ENCODE results near the gene DUSP10.

DUSP10 gene

GRCh38 chr1:221711656-221712055 is 30.2 kb downstream of the DUSP10 start:
- no peak for DNase-seq

DNA sequence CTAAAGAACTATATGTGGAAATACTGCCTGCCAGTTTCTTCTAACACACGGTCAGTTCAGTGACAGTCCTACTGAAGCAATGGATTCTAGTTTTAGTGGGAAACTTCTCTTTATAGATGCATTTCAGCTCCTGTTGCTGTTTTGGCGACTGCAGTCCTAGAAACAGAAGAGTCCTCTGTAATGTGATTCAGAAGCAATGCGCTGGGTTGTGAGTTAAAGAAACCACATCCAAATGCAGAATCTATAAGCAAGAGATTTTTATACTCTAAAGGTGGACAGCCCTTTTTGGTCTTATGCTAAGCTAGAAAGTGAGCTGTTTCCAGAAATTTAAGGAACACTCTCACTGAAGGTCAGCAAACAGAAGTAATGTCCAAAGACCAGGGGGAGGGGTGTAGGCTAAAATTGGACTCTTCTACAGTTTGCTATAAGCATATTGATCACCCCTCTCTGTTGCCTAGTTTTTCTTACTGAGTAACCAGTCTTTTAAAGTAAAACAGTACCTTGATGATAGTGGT is 30.8 kb downstream of the DUSP10 start:
- no peak for DNase-seq

- no peak for DNase-seq
These were observed 32.0 kb downstream of the DUSP10 start for GRCh38 chr1:221709854-221710253.

DNA sequence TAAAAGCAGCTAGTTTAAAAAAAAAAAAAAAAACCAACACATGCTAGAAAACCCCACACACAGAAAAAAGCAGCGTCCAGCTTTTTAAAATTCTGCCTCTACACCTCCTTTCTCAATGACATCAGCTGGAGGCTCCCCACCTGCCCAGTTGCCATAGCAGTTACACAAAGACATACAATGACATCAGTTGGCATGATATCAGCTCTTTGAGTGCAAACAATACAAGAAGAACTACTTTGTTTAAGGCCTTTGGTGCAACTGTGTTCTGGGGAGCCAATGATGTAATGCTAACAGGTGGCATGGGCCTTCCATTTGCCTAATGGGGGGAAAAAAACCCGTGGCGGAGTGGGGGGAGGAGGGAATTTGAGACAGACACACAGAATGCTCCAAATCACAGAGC is 32.9 kb downstream of the DUSP10 start:
- peak; percentile 69 for DNase-seq

DNA sequence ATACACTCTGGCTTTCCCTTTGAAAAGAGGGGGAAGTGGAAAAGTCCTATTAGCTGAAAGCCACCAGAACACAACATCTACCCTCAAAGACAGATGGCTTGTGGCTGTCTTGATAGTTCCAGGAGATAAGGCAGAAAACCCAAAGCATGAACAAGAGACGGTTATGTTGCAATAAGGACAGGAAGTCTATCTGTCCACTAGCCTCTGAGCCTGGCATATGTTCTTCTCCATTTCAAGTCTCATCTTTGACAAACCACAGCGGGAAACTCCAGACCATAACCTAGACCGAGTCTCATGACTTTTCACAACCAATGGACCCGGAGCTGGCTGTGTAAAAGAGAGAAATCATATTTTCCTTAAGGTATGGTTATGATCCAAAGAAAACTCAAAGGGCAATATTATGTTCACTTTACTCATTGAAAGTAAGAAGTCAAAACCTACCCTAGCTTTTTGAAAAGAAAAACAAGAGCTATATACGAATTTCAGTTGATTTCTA is 33.8 kb downstream of the DUSP10 start:
- DNase-seq, result peak; percentile 98

- DNase-seq, result no peak
These were observed 34.9 kb downstream of the DUSP10 start for GRCh38 chr1:221706876-221707582.

GRCh38 chr1:221706191-221706590 is 35.7 kb downstream of the DUSP10 start:
- no peak for DNase-seq

- peak; percentile 91 for DNase-seq
These were observed 37.6 kb downstream of the DUSP10 start for GRCh38 chr1:221704306-221704705.

- no peak for DNase-seq
These were observed 40.2 kb downstream of the DUSP10 start for GRCh38 chr1:221701570-221702186.

DNA sequence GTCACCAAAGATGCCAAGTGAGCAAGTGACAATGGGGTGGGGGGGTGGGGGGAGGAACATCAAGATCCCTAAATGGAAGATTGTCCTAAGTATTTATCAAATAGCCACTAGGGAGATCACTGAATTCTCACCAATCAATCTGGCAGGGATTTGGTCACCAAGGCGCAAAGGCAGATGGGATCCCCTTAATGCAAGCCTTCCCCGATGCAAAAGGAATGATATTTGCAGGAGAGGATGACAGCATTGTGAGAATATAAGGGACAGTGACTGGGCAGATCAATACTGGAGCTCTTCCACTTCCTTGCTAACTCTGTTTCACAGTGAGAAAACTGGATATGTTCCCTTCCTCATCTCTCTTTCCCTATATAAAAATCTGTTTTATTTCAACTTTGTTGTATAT is 40.9 kb downstream of the DUSP10 start:
- DNase-seq, result no peak

DNA sequence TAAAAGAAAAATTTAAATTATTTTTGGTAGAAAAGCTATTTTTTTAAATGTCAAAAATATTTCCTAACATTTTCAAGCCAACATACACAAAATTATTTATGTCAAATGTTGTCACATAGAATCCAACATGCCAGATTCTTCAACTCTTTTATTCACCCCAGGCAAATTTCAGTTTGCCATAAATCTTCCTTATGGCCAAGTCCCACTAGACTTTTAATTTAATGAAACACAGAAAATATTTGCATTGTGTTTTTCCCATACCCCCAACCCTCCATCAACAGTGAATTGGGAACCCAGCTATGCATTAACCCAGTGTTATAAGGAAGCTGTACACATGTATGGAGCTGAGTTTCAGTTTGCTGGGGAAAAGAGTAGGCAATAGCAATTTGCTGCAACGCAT is 41.4 kb downstream of the DUSP10 start:
- DNase-seq, result no peak

DNA sequence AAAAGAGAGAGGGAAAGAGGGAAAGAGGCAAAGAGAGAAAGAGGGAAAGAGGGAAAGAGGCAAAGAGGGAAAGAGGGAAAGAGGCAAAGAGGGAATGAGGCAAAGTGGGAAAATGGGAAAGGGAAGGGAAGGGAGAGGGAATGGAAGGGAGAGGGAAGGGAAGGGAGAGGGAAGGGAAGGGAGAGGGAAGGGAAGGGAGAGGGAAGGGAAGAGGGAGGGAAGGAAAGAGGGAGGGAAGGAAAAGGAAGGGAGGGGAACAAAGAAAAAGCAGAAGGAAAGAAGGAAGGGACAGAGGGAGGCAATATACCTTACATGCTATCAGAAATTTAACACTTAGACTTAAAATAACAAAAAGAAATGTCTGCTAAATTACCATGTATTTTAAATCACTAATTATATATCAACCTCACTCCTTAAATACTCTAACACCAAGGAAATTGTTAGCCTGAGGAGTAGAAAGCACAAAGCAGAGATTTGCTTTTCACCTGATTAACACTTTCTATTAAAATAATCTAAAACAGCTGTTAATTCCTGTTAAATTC is 41.8 kb downstream of the DUSP10 start:
- no peak for DNase-seq

DNA sequence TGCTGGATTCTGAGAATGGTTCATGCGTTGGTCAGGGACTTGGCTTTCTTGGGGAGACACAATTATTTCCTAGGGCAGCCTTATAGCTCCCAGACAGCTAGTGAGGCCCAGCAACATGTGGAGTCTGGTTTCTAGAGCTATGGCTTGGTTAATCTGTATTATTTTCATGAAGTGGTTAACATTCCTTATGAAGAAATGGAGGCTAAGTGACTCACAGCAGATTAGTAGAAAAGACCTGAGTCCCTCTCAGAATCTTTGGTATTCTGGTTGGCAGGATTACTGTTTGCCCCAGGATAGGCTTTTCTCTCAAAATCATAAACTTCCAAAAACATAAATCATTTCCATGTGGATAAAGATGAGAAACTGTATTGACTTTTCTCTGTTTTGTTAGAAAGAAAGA is 42.3 kb downstream of the DUSP10 start:
- no peak for DNase-seq

GRCh38 chr1:221698579-221699349 is 43.1 kb downstream of the DUSP10 start:
- peak; percentile 93 for DNase-seq

DNA sequence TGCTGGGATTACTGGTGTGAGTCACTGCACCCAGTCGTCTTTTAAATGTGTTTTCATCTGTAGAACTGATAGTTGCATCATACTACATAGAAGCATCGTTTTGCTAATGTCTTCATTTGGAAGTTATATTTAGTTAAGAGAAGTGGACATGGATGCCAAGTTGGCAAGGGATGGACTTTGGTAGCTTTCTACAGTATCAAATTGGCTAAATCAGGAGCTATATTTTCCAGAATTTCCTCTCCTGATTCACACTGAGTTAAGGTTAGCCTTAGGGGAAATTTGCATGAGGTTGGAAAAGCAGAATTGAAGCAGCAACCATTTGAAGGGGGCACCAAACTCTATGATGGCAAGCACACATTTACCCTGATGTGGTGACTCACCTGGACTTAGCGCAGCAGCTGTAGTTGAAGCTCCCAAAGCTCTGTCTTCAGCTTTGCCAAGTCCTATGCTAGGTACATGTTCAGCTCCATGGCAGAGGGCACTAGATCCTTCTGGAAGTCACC is 43.9 kb downstream of the DUSP10 start:
- no peak for DNase-seq

DNA sequence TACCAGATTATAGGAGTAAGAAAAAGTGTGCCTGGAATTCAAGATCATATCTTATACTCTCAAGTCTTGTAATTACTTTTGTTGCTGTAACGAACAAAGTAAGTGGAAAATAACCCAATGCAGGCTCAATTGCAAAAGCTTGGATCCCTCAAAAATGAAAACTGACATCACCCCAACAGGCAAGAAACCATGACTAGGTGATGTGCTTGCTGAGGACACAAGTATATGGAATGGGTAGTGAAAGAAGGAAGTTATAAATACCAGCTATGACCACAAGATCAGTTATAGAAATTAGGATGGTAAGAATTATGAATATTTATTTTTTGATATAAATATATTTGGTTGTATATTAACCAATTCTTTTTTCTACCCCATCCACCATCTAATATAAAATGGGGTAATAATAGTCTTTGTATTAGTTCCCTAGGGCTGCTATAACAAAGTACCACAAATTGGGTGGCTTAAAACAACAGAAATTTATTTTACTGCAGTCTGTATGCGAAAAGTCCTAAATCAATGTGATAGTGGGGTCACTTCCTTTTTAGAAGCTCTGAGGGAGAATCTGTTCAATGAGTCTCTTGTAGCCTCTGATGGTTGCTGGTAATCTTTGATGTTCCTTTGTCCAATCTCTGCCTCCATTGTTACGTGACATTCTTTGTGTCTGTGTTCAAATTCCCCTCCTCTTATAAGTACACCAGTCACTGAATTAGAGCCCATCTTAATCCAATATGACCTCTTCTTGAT is 45.0 kb downstream of the DUSP10 start:
- DNase-seq, result peak; percentile 70

DNA sequence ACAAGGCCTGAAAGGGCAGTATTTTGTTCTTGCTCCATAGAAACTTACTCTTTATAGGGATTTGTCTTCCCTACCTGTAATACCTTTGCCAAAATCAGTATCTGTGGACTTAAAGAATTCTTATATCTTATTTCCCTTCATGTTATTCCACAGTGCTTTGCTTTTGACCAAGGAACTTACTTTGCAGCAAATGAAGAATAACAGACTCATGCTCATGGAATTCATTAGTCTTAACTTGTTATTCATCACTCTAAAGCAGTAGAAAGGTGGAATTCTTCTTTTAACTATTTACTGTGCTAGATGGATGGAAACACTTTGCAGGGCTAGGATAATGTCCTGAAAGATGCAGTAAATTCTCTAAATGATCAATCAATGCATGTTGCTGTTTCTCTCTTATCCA is 45.9 kb downstream of the DUSP10 start:
- DNase-seq, result no peak

- DNase-seq, result no peak
These were observed 46.6 kb downstream of the DUSP10 start for GRCh38 chr1:221695301-221695700.

DNA sequence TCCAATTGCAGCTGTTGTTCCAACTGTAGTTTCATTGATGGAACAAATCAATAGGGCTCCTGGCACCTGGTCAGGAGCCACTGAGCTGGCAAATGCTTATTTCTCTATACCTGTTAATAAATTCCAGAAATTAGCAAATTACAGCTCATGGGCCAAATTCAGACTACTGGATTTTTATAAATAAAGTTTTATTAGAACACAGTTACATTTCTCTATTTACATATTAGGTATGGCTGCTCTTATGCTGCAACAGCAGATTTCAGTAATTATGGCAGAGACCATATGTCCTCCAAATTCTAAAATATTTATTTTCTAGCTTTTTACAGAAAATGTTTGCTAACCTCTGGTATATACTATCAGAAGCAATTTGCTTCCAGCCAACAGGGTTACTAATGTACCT is 47.8 kb downstream of the DUSP10 start:
- no peak for DNase-seq

DNA sequence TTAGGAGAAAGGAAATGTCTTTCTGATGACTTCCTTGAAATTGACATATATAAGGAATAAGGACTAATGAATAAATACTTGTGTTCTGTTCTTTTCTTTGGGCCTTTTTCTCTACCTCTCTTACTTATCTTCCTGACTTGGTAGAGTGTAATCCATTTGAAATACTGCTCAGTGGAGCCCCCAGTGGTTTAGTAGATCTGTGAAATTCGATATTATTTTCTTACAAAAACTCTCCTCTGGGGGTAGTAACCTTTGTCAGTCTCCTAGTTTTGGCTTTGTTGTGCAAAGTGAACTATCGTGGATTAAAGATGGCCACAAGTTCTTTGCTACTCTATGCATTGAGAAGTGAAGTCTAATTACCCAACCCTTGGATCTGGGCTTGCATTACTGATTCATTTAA is 48.8 kb downstream of the DUSP10 start:
- no peak for DNase-seq

DNA sequence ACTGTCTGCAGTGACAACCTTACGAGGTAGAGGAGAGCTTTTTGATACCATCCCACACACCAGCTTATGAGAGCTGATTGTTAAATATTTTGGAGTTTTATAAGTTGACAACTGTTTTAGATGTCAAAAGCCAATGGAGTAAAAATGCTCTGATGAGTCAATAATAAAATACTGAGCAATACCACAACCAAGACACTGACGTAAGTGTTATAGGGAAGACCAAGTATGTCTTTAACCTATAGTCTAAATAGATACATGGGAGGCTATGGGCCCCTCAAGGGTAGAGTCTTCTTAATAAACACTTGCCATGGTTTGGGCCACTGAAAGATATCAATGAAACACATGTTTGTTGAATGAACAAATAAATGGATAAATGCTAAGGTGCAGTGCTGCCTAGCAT is 49.2 kb downstream of the DUSP10 start:
- DNase-seq, result no peak

- no peak for DNase-seq
These were observed 50.6 kb downstream of the DUSP10 start for GRCh38 chr1:221691261-221691660.

Data from inflammatory macrophage treated with lipopolysaccharide for 4 hours (primary cell).